ENCODE data around the gene WNT7A.

WNT7A gene

DNA sequence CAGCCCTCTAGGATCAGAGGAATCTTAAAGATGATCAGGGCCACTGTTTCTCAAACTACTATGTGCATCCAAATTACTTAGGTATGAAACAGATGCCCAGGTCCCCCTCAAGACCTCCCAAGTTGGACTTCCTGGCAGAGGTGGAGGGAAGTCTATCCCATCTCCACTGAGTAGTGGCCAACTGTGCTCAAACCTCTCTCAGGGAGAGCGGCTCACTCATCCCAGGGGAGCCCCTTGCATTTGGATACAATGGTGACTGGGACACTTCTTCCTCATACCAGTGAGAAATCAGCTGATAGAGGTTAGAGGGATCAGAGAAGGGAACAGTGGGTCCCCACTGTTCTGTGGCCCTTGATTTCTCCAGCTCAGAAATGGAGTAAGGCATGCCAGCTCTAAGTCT lies 8.7 kb upstream of the WNT7A start:
- no peaks in the 10 kb centered on the region for H3K9me3 ChIP-seq
- H3K36me3 ChIP-seq, result no peaks in the 10 kb centered on the region
- H3K27me3 ChIP-seq, result peaks cover 53% of the 10 kb centered on the region
- no peak overlapping the region for H3K4me3 ChIP-seq (ENCODE audit: low read depth in 1 of 2, low read length in 1 of 2)
- no peak overlapping the region for H3K27ac ChIP-seq
- TF ChIP-seq, protein P1, sequence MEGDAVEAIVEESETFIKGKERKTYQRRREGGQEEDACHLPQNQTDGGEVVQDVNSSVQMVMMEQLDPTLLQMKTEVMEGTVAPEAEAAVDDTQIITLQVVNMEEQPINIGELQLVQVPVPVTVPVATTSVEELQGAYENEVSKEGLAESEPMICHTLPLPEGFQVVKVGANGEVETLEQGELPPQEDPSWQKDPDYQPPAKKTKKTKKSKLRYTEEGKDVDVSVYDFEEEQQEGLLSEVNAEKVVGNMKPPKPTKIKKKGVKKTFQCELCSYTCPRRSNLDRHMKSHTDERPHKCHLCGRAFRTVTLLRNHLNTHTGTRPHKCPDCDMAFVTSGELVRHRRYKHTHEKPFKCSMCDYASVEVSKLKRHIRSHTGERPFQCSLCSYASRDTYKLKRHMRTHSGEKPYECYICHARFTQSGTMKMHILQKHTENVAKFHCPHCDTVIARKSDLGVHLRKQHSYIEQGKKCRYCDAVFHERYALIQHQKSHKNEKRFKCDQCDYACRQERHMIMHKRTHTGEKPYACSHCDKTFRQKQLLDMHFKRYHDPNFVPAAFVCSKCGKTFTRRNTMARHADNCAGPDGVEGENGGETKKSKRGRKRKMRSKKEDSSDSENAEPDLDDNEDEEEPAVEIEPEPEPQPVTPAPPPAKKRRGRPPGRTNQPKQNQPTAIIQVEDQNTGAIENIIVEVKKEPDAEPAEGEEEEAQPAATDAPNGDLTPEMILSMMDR (IDR thresholded peaks at IDR 0.05), result no peak
- no peaks in the 10 kb centered on the region for H3K4me1 ChIP-seq (ENCODE audit: control insufficient read depth in 1 of 2, insufficient read depth in 1 of 2, low read depth in 1 of 2, low read length in 1 of 2)

DNA sequence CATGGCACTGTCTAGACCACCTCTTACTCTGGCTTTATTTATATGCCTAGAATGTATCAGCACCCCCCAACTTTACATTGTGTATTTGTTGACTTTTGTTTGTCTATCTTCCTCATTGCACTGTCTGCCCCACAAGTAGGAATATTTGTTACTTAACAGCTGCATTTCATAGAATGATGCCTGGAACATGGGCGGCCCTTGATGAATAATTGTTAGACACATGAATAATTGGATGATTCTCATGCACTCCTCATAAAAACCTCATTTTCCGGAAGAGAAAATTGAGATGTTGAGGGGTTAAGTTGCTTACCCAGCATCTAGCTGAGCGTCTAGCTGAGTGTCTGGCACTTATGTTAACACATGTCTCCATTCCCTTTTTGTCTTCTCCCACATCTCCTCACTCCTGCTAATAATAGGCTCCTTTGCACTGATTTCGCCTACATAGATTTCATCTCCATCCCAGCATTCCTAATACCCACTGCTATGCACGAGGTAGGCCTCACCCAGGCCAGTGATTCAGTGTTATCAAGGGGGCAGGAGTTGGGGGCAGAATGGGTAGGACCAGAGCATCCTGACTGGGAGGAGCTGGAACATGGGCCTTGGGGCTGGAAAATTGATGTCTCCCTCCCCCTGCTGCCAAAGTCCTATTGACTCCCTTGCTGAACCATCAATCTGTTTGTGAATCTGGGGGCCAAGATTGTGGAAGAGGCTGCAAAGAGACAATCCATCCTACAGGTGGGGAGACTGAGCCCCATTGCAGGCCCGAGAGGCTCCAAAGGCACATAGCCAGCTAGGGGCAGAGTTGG lies 7.8 kb upstream of the WNT7A start:
- no peak overlapping the region for H3K27ac ChIP-seq
- TF ChIP-seq, protein P1 (IDR thresholded peaks at IDR 0.05), result no peak

DNA sequence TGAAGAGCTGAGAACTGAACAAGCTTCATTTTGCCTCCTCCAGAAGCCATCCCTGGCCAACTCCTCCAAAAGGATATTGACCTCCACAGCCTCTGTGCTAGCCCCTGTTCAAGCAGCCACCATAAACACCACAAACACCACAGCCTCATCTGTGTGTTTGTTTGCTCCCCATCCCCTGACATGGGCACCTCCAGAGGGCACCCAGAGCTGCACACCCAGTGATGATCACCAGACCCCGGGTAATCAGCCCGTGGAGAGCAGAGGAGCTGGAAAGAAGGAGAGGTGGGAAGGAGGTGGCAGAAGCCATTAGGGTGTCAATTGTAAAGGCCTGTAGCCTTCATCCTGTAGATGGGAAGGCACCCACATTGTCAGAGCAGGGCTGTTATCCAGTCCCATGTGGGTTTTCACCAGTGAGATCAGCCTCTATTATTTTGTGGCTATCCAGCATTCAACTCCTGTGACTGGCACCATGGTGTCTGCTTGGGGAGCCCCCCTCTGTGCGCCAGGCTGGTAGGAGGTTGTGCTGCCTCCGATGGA lies 6.8 kb upstream of the WNT7A start:
- H3K9me3 ChIP-seq, result no peaks in the 10 kb centered on the region
- peaks cover 65% of the 10 kb centered on the region for H3K27me3 ChIP-seq
- H3K4me3 ChIP-seq (ENCODE audit: low read depth in 1 of 2, low read length in 1 of 2), result no peak overlapping the region
- H3K4me1 ChIP-seq (ENCODE audit: control insufficient read depth in 1 of 2, insufficient read depth in 1 of 2, low read depth in 1 of 2, low read length in 1 of 2), result no peaks in the 10 kb centered on the region
- no peaks in the 10 kb centered on the region for H3K36me3 ChIP-seq
- TF ChIP-seq, protein P1 (IDR thresholded peaks at IDR 0.05), result no peak
- H3K27ac ChIP-seq, result no peak overlapping the region

More for the DNA sequence above, 7.8 kb upstream of the WNT7A start:
- H3K9me3 ChIP-seq, result no peaks in the 10 kb centered on the region
- peaks cover 55% of the 10 kb centered on the region for H3K27me3 ChIP-seq
- no peaks in the 10 kb centered on the region for H3K36me3 ChIP-seq
- H3K4me1 ChIP-seq (ENCODE audit: control insufficient read depth in 1 of 2, insufficient read depth in 1 of 2, low read depth in 1 of 2, low read length in 1 of 2), result no peaks in the 10 kb centered on the region
- H3K4me3 ChIP-seq (ENCODE audit: low read depth in 1 of 2, low read length in 1 of 2), result no peak overlapping the region

DNA sequence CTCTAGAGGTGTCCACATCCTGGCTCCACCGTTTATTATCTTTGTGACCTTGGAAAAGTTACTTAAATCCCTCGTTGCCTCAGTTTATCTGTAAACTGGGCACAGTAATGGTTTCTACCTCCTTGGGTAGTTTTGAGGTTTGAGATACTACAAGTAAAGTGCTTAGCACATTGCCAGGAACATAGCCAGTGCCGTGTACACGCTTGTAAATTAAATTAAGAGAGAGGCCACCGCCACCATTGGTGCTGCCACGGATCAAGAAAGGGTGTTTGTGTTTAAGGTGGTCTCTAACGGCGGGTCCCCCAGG lies 5.8 kb upstream of the WNT7A start:
- Histone ChIP-seq H3K4me3 (ENCODE audit: low read depth in 1 of 2, low read length in 1 of 2) (no peak overlapping the region), H3K27me3 (peaks cover 66% of the 10 kb centered on the region), H3K27ac (no peak overlapping the region), H3K36me3 (no peaks in the 10 kb centered on the region), H3K4me1 (ENCODE audit: control insufficient read depth in 1 of 2, insufficient read depth in 1 of 2, low read depth in 1 of 2, low read length in 1 of 2) (no peaks in the 10 kb centered on the region), H3K9me3 (no peaks in the 10 kb centered on the region)
- TF ChIP-seq, protein P1 (IDR thresholded peaks at IDR 0.05), result no peak

DNA sequence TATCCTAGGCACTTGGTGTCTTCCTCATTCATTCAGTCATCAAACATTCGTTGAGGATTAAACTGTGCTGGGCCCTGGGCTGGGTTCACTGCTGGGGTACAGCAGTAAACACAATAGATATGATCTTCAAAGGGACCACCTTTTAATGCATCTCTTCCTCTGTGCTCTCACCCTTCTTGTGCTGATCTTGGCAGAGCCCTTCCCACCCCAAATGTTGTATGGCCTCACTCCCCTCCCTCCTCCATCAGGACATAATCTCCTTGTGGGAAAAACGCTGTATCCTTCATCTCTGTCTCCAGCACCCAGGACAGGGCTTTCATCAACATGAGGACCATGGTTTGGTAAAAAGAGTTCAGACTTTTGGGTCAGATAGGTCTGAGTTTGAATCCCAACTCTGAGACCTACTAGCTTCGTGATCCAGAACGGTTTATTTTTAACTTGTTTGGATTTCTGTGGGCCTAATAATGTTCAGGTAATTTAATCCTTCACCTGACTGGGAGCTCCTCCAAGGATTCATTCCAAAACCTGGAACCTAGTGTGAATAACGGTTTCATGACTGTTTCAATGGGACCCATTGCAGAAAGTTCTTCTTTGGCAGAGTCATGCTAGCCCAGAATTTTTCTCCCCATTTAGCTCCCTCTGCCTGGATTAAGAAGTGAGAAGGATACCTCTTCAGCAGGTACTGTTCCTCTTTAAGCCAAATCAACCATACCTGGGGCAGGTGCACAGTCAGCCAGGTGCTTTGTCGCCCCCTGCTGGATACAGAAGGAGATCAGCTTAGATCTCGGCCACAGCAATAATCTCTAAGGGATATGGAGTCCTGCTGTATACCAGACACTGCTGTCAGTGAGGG lies 5.2 kb upstream of the WNT7A start:
- Histone ChIP-seq H3K27ac (no peak overlapping the region), H3K27me3 (peaks cover 66% of the 10 kb centered on the region), H3K36me3 (no peaks in the 10 kb centered on the region), H3K4me3 (ENCODE audit: low read depth in 1 of 2, low read length in 1 of 2) (no peak overlapping the region), H3K4me1 (ENCODE audit: control insufficient read depth in 1 of 2, insufficient read depth in 1 of 2, low read depth in 1 of 2, low read length in 1 of 2) (no peaks in the 10 kb centered on the region), H3K9me3 (no peaks in the 10 kb centered on the region)
- TF ChIP-seq, protein P1 (IDR thresholded peaks at IDR 0.05), result no peak
